ENCODE data around the gene MAGI1. TPM values are rescaled to one million over a fixed set of nuclear protein-coding genes. Genes with fewer than 3 reads are reported as not detected.

MAGI1 gene
- total RNA-seq, 3 donors from 2014 or later (not counting 1 experiment from before 2014, with no cell fraction given): not detected

DNA sequence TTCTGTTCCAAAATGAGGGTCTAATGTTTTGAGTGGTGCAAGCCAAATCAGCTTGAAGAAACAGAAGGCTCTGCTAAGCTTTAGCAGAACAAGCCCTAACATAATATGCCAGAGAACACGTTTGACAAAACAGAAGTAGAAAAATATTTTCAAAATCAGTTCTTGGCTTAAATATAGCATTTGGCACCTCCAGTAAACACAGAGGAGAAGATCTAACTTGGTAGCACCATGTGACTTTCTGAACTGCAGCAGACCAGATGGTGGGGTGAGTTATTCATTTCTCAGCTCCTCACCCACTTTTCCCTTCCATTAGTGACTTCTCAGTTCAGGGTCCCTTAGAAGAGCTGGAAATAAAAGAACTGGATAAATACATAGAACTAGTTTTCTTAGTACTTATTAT lies 395.8 kb downstream of the MAGI1 start:
- Mint-ChIP-seq H3K4me3 (no peak overlapping the region), H3K4me1 (no peaks in the 10 kb centered on the region), H3K9me3 (peaks cover 6 to 20% of the 10 kb centered on the region in 2 donors), H3K27ac (no peak overlapping the region), H3K27me3 (ENCODE audit: low read depth in 2 of 2) (no peaks in the 10 kb centered on the region), H3K36me3 (no peaks in the 10 kb centered on the region)
- ATAC-seq (no peak), DNase-seq (no peak)
- Histone ChIP-seq H3K4me1 (ENCODE audit: control insufficient read depth, insufficient read depth, low read length) (no peaks in the 10 kb centered on the region), H3K4me3 (ENCODE audit: low read length) (no peak overlapping the region), H3K36me3 (ENCODE audit: control insufficient read depth, insufficient read depth, low read length) (no peaks in the 10 kb centered on the region), H3K9me3 (ENCODE audit: control insufficient read depth, insufficient read depth, low read length) (peaks cover 5% of the 10 kb centered on the region), H3K27ac (ENCODE audit: low read length) (no peak overlapping the region), H3K27me3 (ENCODE audit: control insufficient read depth, insufficient read depth, low read length) (no peaks in the 10 kb centered on the region)
- intact Hi-C loops (cut with micrococcal nuclease): no loop called here
- TF ChIP-seq, protein P1, sequence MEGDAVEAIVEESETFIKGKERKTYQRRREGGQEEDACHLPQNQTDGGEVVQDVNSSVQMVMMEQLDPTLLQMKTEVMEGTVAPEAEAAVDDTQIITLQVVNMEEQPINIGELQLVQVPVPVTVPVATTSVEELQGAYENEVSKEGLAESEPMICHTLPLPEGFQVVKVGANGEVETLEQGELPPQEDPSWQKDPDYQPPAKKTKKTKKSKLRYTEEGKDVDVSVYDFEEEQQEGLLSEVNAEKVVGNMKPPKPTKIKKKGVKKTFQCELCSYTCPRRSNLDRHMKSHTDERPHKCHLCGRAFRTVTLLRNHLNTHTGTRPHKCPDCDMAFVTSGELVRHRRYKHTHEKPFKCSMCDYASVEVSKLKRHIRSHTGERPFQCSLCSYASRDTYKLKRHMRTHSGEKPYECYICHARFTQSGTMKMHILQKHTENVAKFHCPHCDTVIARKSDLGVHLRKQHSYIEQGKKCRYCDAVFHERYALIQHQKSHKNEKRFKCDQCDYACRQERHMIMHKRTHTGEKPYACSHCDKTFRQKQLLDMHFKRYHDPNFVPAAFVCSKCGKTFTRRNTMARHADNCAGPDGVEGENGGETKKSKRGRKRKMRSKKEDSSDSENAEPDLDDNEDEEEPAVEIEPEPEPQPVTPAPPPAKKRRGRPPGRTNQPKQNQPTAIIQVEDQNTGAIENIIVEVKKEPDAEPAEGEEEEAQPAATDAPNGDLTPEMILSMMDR (IDR thresholded peaks at IDR 0.05): no peak
- 82% methylated on average over 1 of the region's 1 CpG for WGBS (ENCODE audit: insufficient coverage)

DNA sequence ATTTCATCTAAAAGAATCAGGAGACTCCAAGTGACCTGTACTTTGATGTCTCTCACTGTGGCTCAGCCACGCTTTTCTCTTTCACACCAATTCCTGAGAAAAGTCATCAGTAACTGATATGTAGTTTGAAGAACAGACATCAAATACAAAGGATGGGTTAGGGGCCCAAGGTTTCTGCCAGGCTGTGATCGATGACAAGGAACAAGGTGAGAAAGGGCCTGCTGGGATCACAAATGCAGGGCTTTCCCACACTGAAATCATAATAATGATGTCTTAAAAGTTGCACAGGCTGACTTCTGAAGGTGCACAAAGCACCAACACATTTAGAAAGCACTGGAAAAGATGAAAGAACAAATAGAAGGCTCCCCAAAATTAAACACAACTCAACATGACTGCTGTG lies 396.9 kb downstream of the MAGI1 start:
- no peaks in the 10 kb centered on the region for H3K36me3 Mint-ChIP-seq
- no peak for DNase-seq

DNA sequence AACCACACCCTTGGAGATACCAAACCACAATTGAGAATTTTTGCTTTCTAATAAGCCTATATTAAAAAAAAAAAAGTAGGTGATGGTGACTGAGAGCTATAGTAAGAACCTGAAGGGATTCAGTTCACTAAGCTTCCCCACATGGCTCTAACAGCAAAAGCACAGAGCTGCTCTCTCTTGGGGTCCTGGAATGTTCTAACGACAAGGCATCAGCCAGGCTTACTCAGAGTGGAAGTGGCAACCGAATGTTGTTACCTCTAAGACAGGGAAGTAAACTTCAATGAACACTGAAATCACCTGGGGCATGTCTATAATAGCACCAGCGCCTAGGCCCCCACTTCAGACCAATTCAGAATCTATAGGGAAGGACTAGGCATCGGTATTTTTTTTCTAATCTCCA lies 397.7 kb downstream of the MAGI1 start:
- Mint-ChIP-seq H3K9me3 (peaks cover 6 to 10% of the 10 kb centered on the region in 2 donors), H3K4me3 (no peak overlapping the region), H3K27ac (no peak overlapping the region), H3K4me1 (no peaks in the 10 kb centered on the region), H3K27me3 (ENCODE audit: low read depth in 2 of 2) (no peaks in the 10 kb centered on the region), H3K36me3 (no peaks in the 10 kb centered on the region)
- intact Hi-C loops (cut with micrococcal nuclease): no loop called here
- H3K9me3 ChIP-seq (ENCODE audit: control insufficient read depth, insufficient read depth, low read length): peaks cover 5% of the 10 kb centered on the region
- H3K4me1 ChIP-seq (ENCODE audit: control insufficient read depth, insufficient read depth, low read length): no peaks in the 10 kb centered on the region
- TF ChIP-seq, protein P1 (IDR thresholded peaks at IDR 0.05): no peak
- no peaks in the 10 kb centered on the region for H3K27me3 ChIP-seq (ENCODE audit: control insufficient read depth, insufficient read depth, low read length)
- no peaks in the 10 kb centered on the region for H3K36me3 ChIP-seq (ENCODE audit: control insufficient read depth, insufficient read depth, low read length)
- H3K4me3 ChIP-seq (ENCODE audit: low read length): no peak overlapping the region
- ATAC-seq (no peak), DNase-seq (no peak)
- H3K27ac ChIP-seq (ENCODE audit: low read length): no peak overlapping the region
- WGBS (ENCODE audit: insufficient coverage): 71% methylated on average over 4 of the region's 4 CpGs

More for the DNA sequence above, 396.9 kb downstream of the MAGI1 start:
- Mint-ChIP-seq H3K4me1 (no peaks in the 10 kb centered on the region), H3K27me3 (ENCODE audit: low read depth in 2 of 2) (no peaks in the 10 kb centered on the region), H3K27ac (no peak overlapping the region), H3K4me3 (no peak overlapping the region), H3K9me3 (peaks cover 6 to 17% of the 10 kb centered on the region in 2 donors)
- Histone ChIP-seq H3K27me3 (ENCODE audit: control insufficient read depth, insufficient read depth, low read length) (no peaks in the 10 kb centered on the region), H3K4me1 (ENCODE audit: control insufficient read depth, insufficient read depth, low read length) (no peaks in the 10 kb centered on the region), H3K27ac (ENCODE audit: low read length) (no peak overlapping the region), H3K9me3 (ENCODE audit: control insufficient read depth, insufficient read depth, low read length) (peaks cover 5% of the 10 kb centered on the region), H3K4me3 (ENCODE audit: low read length) (no peak overlapping the region), H3K36me3 (ENCODE audit: control insufficient read depth, insufficient read depth, low read length) (no peaks in the 10 kb centered on the region)
- no peak for ATAC-seq
- TF ChIP-seq, protein P1 (IDR thresholded peaks at IDR 0.05): no peak
- WGBS (ENCODE audit: insufficient coverage): 65% methylated on average over 2 of the region's 2 CpGs
- intact Hi-C loops (cut with micrococcal nuclease): no loop called here

DNA sequence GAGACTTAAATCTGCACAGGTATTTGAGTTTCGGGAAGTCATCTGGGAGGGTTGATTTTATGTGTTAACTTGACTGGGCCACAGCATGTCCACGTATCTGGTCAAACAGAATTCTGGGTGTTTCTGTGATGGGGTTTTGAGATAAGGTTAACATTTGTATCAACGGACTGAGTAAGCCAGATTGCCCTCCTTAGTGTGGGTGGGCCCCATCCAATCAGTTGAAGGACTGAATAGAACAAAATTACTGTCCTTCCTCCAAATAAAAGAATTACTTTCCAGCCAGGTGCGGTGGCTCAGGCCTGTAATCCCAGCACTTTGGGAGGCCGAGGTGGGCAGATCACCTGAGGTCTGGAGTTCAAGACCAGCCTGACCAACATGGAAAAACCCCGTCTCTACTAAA lies 399.3 kb downstream of the MAGI1 start:
- 87% methylated on average over 5 of the region's 6 CpGs for WGBS (ENCODE audit: insufficient coverage)
- no peak overlapping the region for H3K4me3 ChIP-seq (ENCODE audit: low read length)
- intact Hi-C loops (cut with micrococcal nuclease): no loop called here
- H3K4me3 Mint-ChIP-seq: no peak overlapping the region
- no peaks in the 10 kb centered on the region for H3K4me1 ChIP-seq (ENCODE audit: control insufficient read depth, insufficient read depth, low read length)
- peaks cover 8 to 9% of the 10 kb centered on the region in 2 donors for H3K9me3 Mint-ChIP-seq
- H3K27me3 ChIP-seq (ENCODE audit: control insufficient read depth, insufficient read depth, low read length): no peaks in the 10 kb centered on the region
- H3K27ac ChIP-seq (ENCODE audit: low read length): no peak overlapping the region
- H3K9me3 ChIP-seq (ENCODE audit: control insufficient read depth, insufficient read depth, low read length): peaks cover 5% of the 10 kb centered on the region
- DNase-seq: no peak
- TF ChIP-seq, protein P1 (IDR thresholded peaks at IDR 0.05): no peak
- no peaks in the 10 kb centered on the region for H3K36me3 Mint-ChIP-seq
- H3K27ac Mint-ChIP-seq: no peak overlapping the region
- H3K27me3 Mint-ChIP-seq (ENCODE audit: low read depth in 2 of 2): no peaks in the 10 kb centered on the region
- H3K4me1 Mint-ChIP-seq: no peaks in the 10 kb centered on the region
- H3K36me3 ChIP-seq (ENCODE audit: control insufficient read depth, insufficient read depth, low read length): no peaks in the 10 kb centered on the region
- ATAC-seq: no peak

Data from natural killer cell (primary cell).